HG03520 (cell line): Measurements from ENCODE around the gene RANBP3L.
"Not testable (repeated sequence)": the region's sequence is repeated elsewhere in the genome, so short reads cannot be mapped to it uniquely, and the experiment has no call there.

Experiments
- ATAC-seq: cut with Tn5 transposase; IDR thresholded peaks from one replicate; pipeline ENCODE4 v1.9.1; 2021; ENCODE audit warnings: mild to moderate bottlenecking, moderate library complexity; ENCODE audit not compliant: unreplicated experiment

The RANBP3L gene

GRCh38 chr5:36297653-36298052, 4.0 kb downstream of the RANBP3L start:
- no peak for ATAC-seq

DNA sequence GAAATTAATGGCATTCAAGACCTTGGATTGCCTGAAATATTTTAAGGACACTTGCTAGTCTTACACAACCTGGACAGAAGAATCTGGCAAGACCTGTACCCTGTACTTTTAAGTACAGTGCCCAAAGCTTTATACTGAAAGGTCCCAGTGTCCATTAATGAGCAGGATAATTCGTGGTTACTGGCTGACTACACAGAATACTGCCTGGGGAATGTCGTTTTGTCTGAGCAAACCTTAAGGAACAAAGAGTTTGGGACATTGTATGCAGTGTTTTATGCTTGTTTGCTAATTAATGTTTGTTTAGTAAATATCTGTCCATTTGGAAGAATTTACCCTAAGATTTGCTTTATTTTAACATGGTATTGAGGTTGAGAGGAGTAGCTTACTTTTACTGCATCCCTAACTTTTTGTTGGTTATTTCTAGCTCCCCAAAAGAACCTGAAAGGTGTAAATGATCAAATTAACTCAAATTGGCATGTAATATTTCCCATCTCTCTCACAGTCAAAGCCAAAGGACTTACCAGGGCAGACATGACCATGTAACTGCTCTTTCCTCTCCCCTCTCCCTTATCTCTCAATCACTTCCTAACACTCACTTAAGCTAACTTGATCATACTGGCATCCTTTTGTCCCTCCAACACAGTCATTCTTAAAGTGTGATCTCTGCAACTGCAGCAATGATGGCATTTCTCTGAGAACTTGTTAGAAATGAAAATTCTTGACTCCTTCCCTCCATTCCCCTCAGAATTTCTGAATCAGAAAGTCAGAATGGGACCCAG, 15.7 kb downstream of the RANBP3L start:
- ATAC-seq = no peak

DNA sequence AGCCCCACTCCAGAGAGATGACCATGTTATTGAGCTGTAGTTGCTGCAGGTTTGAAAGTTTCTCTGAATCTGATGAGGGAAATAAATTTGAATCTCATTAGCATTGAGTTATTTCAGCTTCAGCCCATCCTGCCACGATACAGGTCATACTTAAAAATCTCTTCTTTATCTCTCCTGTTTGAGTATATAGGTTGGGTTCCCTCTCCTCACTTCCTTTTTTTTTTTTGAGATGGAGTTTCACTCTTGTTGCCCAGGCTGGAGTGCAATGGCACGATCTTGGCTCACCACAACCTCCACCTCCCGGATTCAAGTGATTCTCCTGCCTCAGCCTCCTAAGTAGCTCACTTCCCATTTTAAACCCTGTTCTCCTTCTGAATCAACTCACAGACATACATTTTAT, 17.9 kb downstream of the RANBP3L start:
- not testable (repeated sequence) for ATAC-seq

DNA sequence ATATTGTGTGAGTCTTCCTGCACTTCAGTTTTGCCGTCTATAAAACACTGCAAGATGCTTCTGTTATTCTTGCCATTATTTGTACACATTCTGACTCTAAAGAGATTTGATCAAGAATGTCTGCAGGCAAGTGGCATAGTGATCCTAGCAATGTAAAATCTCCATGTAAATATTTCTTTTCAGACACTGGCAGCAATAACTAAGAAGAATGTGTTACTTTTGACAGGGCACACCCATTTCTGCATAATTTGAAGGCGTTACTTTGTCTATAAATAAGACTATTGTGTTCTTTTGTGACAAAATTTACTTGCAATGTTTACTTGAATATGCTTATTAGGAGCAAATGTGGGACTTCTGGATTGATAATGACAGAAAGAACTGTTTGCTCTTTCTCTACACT, 20.1 kb downstream of the RANBP3L start:
- no peak for ATAC-seq

- ATAC-seq = no peak
These were observed 22.5 kb downstream of the RANBP3L start for GRCh38 chr5:36279054-36279698.

GRCh38 chr5:36277521-36278176, 24.1 kb downstream of the RANBP3L start:
- no peak for ATAC-seq

DNA sequence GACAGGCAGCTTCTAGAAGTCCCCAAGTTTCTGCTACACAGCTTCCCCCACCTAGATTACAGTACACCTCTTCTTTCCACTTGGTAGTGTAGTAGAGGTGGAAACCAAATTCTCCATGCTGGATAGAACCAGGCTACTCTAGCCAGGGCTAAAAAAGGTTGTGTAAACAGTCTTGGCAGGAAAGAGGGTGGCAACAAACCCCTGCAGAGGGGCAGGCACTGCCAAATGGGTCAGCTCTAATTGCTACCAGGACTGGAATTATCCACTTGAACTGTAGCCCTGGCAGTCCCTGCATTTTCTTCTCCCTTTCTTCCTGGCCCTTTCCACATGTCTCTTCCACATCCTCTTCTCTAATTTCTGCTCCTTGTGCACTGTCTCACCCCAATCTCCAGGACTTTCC, 24.8 kb downstream of the RANBP3L start:
- no peak for ATAC-seq

DNA sequence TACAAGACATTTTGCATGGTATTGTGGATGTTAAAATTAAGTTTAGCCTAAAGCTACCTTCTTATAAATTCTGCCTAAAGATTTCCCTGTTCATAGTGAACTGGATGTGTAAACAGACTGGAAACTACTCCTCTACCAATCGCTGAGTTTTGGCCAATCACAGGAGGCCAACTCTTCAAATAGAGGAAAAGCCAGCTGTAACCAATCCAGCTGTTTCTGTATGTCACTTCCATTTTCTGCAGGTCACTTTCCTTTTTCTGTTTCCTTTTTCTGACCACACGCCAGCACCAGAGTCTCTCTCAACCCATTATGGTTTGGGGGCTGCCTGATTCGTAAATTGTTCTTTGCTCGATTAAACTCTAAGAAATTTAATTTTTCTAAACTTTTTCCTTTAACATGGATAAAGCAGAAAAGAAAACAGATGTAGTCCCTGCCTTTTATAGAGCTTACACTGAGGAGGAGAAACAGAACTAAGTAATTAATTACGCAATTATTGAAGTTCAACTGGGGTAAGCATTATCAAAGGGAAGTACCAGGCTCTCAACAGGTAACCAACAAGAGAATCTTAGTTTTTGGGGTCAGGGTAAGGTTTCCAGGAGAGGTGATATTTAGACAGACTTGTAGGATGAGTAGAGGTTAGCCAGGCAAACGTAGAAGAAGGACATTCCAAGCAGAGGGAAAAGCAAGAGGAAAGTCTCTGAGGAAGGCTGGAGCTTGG, 27.7 kb downstream of the RANBP3L start:
- ATAC-seq = no peak

GRCh38 chr5:36272136-36272690, 29.5 kb downstream of the RANBP3L start:
- ATAC-seq = no peak

GRCh38 chr5:36270876-36271575, 30.7 kb downstream of the RANBP3L start:
- no peak for ATAC-seq

- ATAC-seq = no peak
These were observed 31.5 kb downstream of the RANBP3L start for GRCh38 chr5:36270175-36270574.

- ATAC-seq = no peak
These were observed 32.2 kb downstream of the RANBP3L start for GRCh38 chr5:36269478-36269877.

DNA sequence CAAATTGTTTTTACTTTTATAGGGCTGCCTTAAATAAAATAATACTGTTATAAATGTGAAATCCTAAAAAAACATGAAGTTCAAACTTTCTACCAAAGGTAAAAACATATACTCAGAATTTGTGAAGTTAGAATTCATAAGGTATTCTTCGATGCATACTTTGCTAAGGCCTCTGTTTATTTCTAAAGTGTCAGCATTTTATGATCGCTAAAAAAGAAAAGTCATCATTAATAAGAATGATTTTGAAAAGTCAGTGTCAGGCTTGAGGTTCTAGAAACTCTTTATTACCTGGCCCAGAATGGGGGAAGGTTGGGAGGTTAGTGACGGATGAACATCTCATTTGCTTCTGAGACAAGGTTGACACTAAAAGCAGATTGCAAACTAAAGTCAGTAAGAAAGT, 33.8 kb downstream of the RANBP3L start:
- ATAC-seq = no peak

GRCh38 chr5:36264202-36264760, 37.4 kb downstream of the RANBP3L start:
- no peak for ATAC-seq

- no peak for ATAC-seq
These were observed 40.5 kb downstream of the RANBP3L start for GRCh38 chr5:36261186-36261585.

DNA sequence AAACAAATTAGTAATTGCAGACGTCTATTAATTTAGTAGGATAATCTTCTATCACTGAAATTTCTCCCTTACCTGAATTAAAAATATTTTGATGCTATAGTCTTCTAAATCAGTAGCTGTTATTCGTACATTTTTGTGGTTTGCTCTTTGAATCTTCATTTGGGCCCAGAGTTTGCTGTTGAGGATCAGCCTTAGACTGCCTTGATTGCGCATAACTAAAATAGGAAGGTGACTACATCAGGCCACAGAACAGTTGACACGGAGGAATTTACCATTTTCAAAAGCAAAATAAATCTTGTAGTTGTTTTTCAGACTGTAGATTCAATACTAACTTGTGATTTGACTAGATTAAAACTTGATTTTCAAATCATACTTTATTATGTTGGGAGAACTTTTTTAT, 48.1 kb downstream of the RANBP3L start:
- no peak for ATAC-seq

DNA sequence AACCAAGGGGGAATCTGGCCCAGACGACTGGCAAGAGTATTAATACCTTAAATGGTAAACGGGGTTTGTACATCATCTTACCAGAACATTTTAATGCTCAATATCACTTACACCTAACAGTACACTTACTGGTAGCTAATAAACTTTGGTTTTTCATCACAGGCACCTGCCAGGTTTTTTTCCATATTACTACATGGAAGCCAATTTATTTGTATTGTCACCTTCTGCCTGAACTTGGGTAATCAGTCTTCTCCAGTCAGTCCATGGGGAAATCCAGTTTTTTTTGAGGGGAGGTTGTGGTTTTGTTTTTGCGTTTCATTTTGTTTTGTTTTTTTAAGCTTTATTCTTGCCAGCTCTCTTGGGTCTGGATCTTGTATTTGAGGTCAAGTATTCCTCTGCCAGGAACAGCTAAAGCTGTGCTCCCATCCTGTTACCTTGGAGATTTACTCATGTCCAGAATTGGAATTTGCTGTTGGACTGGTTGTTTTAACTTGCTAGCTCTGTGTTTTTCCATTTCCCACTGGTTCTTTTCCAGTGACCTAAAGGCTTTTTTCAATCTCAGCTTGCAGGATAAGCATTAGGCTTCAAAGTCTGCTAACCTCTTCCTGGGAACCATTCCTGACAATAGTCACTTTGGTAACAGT, 48.9 kb downstream of the RANBP3L start:
- ATAC-seq = no peak

DNA sequence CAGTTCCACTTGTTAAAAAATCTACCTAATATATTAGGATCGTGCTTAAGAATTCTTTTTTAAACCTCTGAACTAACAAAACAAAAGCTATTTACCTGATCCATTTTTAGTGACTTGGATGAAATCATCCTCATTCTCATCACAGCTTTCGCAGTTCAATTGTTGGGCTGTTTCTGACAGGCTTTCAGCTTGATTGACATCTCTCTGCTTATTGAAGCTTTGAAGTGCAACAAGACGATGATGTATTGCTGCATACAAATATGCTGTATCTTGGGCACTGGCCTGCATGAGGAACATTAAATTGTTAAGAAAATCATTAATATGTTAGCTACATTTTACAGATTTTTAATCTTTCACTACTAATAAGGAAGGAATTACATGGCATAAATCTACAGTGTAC, 50.5 kb downstream of the RANBP3L start:
- no peak for ATAC-seq

- ATAC-seq = no peak
These were observed 51.3 kb downstream of the RANBP3L start for GRCh38 chr5:36250427-36250826.
